LHCN-M2 (cell line): ENCODE results near the gene IGFALS. TPM values are rescaled to one million over a fixed set of nuclear protein-coding genes. Genes with fewer than 3 reads are reported as not detected.

Experiments
- DNase-seq: peaks from one replicate; pipeline ENCODE4 v3.0.0-alpha.2; 2012; ENCODE audit warnings: low read depth
- polyA plus RNA-seq: library from polyadenylated mRNA; unstranded; fragments of >200 nt; gene quantifications from one replicate; pipeline ENCODE4 v1.2.1, GENCODE V29; 2012; ENCODE audit warnings: missing spikeins
- total RNA-seq: library from RNA; depleted of rRNA; stranded (reverse); fragments of >200 nt; gene quantifications from 2 replicates; pipeline ENCODE4 v1.2.3, GENCODE V29; 2014; rRNA removed

The IGFALS gene
- total RNA-seq = not detected in 2 replicates
- polyA plus RNA-seq = 0.04 TPM

GRCh38 chr16:1793578-1794220 lies at the start of gene IGFALS:
IGFALS (minus strand) TSS chr16:1793705; CDS start chr16:1793652, 53 bp downstream.
- DNase-seq = no peak

DNA sequence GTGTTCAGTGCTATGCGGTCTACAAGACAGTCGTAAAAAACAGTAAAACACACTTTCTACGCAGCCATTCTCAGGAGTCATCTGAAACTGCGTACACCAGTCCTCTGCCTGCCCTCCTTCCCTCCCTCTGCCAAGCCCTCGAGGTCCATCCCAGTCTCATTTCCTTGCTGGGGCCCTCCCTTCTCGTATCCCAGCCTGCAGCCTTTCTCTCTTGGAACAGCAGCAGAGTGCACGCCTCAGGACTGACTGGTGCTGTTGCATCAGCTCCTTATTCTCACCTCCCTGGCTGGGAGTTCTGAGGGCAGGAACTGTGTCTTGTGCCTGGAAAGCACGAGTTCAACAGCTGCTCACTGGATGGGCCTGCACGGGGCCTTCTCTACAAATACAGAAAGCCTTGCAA lies 46.0 kb upstream of the IGFALS start:
- DNase-seq = peak; percentile 8

GRCh38 chr16:1834096-1834495 lies 40.6 kb upstream of the IGFALS start:
- no peak for DNase-seq

GRCh38 chr16:1832838-1833454 lies 39.4 kb upstream of the IGFALS start:
- DNase-seq = no peak

DNA sequence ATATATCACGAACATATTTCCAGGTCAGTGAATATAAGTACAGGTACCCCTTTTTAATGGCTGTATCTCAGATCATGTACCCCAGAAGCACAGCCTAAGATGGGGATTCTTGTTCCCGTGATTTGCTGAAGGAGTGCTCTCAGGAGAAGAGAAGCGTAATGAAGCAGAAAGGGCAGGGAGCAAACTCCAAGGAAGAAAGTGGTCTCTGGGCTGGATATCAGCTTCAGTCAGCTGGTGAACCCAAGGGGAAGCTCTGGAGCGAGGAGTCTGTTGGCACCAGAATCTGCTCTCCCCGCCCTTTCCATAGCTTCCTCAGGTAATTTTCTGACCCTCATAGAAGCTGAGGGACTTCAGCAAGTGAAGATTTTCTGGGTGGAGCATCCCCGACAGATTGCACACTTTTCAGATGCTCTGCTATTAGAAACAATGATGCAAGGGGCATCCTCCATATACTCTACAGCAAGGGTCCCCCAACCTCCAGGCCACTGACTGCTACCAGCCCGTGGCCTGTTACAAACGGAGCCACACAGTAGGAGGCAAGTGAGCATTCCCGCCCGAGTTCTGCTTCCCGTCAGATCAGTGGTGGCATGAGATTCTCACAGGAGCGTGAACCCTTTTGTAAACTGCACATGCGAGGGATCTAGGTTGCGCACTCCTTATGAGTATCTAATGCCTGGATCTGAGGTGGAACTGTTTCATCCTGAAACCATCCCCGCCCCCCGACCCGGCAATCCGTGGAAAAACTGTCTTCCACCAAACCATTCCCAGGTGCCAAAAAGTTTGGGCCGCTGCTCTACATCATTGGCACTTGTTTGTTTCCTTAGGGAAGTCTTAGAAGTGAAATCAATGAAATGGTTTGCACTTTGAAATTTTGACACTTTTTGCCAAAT lies 37.9 kb upstream of the IGFALS start:
- DNase-seq = no peak

- DNase-seq = no peak
These were observed 36.7 kb upstream of the IGFALS start for GRCh38 chr16:1830213-1830612.

GRCh38 chr16:1828645-1829410 lies 35.3 kb upstream of the IGFALS start:
- no peak for DNase-seq

DNA sequence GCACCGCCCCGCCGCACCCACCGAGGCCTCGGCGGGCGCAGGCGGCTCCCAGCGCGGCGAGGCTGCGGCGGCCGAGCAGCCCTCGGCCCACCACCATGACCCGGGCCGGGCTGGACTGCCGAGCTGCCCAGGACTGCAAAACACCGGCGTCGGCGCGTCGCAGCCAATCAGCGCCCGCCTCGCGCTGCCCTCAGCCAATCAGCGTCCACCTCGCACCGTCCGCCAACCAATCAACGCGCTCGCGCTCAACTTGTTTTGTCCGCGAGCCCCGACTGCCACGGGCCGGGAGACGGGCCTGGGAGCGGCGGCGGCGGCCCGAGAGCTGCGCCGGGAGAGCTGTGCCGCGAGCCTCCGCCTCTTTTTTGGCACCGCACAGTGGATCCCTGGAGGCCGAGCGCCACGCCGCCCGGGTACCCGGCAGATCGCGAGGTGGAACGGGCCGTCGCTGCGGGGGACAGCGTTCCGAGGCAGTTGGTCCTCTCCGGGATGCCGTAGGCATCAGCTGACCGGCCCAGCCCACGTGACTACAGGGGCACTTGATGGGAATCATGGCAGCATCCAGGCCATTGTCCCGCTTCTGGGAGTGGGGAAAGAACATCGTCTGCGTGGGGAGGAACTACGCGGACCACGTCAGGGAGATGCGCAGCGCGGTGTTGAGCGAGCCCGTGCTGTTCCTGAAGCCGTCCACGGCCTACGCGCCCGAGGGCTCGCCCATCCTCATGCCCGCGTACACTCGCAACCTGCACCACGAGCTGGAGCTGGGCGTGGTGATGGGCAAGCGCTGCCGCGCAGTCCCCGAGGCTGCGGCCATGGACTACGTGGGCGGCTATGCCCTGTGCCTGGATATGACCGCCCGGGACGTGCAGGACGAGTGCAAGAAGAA lies 33.4 kb upstream of the IGFALS start, which contains the start of the genes FAHD1 and HAGH:
Gene FAHD1 (plus strand): TSS at position 516 of the 883 bp plus-strand sequence. CDS start 33 bp downstream, at position 549.
Gene HAGH (minus strand): TSS at position 135 of the 883 bp plus-strand sequence. CDS start 38 bp downstream, at position 97.
- peak; percentile 90 for DNase-seq

DNA sequence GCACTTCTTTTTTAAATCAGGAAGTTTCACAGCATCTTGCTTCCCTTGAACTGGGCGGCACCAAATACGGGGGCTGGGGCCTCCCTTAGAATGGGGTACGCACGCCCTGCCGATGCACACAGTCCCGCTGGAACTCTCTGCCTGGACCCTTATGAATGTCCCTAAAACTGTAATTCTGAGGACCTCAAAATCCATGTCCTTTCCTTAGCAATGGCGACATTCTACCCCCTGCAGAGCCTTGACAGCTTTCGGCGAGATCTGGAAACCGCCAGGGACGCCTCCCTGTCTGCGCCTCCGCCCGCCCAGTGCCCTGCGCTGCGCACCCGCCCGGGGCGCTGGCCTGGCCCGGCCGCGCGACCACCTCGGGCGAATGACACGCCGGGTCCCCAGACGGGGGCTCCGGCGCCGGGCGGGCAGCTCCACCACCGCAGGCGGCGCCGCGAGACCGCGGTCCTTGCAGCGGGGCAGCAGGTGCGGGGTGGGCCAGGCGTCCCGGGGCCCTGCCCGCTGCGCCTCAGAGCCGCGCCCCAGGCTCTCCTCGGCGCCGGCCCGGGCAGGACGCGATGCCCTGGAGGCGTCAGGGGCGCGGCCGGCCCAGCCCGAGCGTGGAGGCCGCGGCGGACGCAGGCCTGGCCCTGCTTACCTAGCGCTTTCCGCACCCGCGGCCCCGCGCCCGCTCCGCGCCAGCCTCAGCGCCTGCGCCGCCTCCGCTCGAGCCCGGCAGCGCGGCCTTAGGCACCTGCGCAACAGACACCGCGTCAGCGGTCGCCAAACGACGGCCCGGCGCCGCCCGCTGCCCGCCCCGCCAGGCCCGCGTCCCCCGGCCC lies 32.6 kb upstream of the IGFALS start:
- DNase-seq = peak; percentile 36

DNA sequence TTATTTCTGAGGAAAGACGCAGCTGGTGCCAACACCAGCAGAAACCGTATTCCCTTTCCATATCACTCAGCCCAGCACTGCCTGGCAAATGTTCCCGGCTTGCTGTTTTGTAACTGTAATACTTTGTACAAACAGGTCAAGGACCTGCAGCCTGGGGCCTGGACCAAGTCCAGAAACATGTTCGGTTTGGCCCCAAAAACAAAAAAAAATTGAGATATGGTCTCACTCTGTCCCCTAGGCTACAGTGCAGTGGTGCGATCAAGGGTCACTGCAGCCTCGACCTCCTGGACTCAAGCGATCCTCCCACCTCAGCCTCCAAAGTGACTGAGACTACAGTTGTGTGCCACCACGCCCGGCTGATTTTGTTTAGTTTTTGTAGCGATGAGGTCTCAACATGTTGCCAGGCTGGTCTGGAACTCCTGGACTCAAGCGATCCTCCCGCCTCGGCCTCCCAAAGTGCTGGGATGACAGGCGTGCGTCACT lies 31.9 kb upstream of the IGFALS start:
- DNase-seq = no peak

DNA sequence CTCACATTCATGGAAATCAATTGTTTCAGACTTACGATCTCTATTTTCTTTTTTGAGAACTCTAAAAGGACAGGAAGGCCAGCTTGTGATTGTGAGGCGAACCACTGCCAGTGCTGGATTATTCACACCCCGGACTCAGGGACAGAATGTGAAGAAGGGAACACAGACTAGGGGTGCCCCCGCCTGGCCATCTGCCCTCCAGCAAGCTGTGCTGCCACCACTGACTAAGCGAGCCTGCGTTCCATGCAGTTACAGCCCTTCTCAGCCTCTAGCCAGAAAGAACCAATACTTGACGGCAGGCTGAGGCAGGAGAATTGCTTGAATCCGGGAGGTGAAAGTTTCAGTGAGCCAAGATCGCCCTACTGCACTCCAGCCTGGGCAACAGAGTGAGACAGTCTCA lies 30.3 kb upstream of the IGFALS start:
- peak; percentile 64 for DNase-seq

- DNase-seq = no peak
These were observed 29.3 kb upstream of the IGFALS start for GRCh38 chr16:1822801-1823200.

- no peak for DNase-seq
These were observed 28.5 kb upstream of the IGFALS start for GRCh38 chr16:1821861-1822611.

DNA sequence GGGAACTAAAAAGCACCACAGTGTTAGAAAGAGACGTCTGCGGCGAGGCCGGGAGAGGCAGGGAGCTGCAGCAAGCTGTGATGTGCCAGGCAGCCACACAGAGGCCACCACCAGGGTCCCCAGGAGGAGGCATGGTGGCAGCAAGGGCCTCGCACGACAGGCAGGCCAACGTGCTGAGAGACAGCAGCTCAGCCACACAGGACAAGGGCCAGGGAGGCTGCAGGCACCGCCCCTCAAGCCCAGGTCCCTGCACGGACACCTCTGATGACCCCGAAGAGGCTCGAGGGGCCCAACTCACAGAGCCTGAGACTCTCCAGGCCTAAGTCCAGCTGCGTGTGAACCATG lies 27.4 kb upstream of the IGFALS start:
- no peak for DNase-seq

GRCh38 chr16:1820096-1820945 lies 26.8 kb upstream of the IGFALS start:
- no peak for DNase-seq

DNA sequence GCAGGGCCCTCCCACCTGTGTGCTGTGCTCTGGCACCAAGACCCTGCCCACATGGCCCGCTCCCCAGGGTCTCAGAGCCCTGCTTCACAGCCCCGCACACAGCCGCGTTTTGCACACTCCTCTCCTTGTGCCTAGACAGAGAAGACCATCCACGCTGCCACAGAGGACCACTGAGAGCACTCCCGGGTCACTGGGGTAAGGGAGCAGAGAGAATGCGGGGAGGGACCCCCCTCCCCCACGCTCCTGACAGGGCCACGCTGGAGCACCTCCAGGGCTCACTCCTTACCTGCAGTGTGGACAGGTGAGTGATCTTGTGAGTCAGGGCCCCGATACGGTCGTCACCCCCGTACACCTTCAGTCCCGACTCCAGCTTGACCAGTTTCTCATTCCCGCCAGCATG lies 26.1 kb upstream of the IGFALS start:
- no peak for DNase-seq

- DNase-seq = no peak
These were observed 25.5 kb upstream of the IGFALS start for GRCh38 chr16:1818873-1819525.
